NOMO-1 (cell line): ENCODE results near the gene LYL1.

Source experiments
- DNase-seq, 2 experiments: peaks; one replicate each; lab custom pipeline; 2025; ENCODE audit not compliant: unreplicated experiment in 2 of 2; lab: John Stamatoyannopoulos, UW

The LYL1 gene

GRCh38 chr19:13094771-13095392 lies 7.8 kb downstream of the LYL1 start:
- no peak for DNase-seq

- DNase-seq = no peak
These were observed 8.6 kb downstream of the LYL1 start for GRCh38 chr19:13094106-13094504.

GRCh38 chr19:13093407-13094105 lies 9.1 kb downstream of the LYL1 start:
- peak; percentile 68 to 73 for DNase-seq

GRCh38 chr19:13092606-13093235 lies 9.9 kb downstream of the LYL1 start:
- no peak for DNase-seq

- DNase-seq = no peak
These were observed 10.5 kb downstream of the LYL1 start for GRCh38 chr19:13092158-13092543.

- DNase-seq = no peak
These were observed 11.1 kb downstream of the LYL1 start for GRCh38 chr19:13091400-13092157.

GRCh38 chr19:13090511-13091231 lies 12.0 kb downstream of the LYL1 start:
- peak in 1 of 2 experiments; percentile 35 for DNase-seq

GRCh38 chr19:13089857-13090507 lies 12.7 kb downstream of the LYL1 start:
- no peak for DNase-seq

- DNase-seq = no peak
These were observed 13.4 kb downstream of the LYL1 start for GRCh38 chr19:13089139-13089856.

GRCh38 chr19:13087795-13088537 lies 14.7 kb downstream of the LYL1 start:
- DNase-seq = no peak

GRCh38 chr19:13087295-13087694 lies 15.4 kb downstream of the LYL1 start:
- DNase-seq = no peak

GRCh38 chr19:13086341-13086740 lies 16.3 kb downstream of the LYL1 start:
- no peak for DNase-seq

GRCh38 chr19:13085666-13086065 lies 17.0 kb downstream of the LYL1 start:
- DNase-seq = no peak

- DNase-seq = no peak
These were observed 19.0 kb downstream of the LYL1 start for GRCh38 chr19:13083627-13084026.

GRCh38 chr19:13083008-13083404 lies 19.7 kb downstream of the LYL1 start:
- DNase-seq = no peak

- DNase-seq = no peak
These were observed 20.3 kb downstream of the LYL1 start for GRCh38 chr19:13082192-13083007.

- peak in 1 of 2 experiments; percentile 8 for DNase-seq
These were observed 23.1 kb downstream of the LYL1 start for GRCh38 chr19:13079542-13079986.
